Adrenal gland (tissue), 5 donors: ENCODE results near the gene KRTAP12-3.
"Not testable (repeated sequence)": the region's sequence is repeated elsewhere in the genome, so short reads cannot be mapped to it uniquely, and the experiment has no call there.

Experiments
- POLR2A ChIP-seq, 2 donors: fragments of 450-650 bp; IDR thresholded peaks; one replicate each; pipeline ENCODE4 v1.6.1; 2017; ENCODE audit warnings: antibody characterized with exemption in 2 of 2, mild to moderate bottlenecking in 2 of 2, moderate library complexity in 1 of 2
- TF ChIP-seq, protein P1 (sequence below), 6 experiments: fragments of 450-650 bp in 4 of 6; fragments of 200-600 bp in 2 of 6; sonication (generic) in 1 of 6; IDR thresholded peaks; 1 replicate in 5 of 6; 2 replicates in 1 of 6; pipeline versions ENCODE4 v1.5.1 to v1.8.0; 2016 to 2021; ENCODE audit warnings: antibody characterized with exemption in 6 of 6, mild to moderate bottlenecking in 2 of 6, moderate library complexity in 1 of 6
- donor health status: DM: no; HTN: no; CAD: no.

DNA sequence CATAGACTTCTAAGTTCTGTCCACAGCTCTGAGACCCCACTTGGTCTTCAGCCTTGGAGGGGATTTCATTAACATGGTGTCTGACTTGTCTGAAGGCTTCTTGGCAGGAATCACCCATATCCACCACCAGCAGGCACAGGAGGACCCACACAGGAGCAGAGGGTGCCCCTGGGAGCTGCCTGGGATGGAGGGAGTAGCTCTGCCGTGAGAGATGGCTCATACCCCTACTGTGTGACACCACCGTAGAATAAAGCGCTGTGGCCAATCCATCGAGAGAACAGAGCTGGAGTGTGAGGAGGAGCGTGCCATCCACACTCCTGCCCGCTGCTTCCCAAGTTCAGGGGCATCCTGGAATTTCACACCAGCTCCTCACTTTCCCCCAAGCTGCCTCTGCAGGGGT lies 27.3 kb downstream of the KRTAP12-3 start:
- TF ChIP-seq, protein P1, sequence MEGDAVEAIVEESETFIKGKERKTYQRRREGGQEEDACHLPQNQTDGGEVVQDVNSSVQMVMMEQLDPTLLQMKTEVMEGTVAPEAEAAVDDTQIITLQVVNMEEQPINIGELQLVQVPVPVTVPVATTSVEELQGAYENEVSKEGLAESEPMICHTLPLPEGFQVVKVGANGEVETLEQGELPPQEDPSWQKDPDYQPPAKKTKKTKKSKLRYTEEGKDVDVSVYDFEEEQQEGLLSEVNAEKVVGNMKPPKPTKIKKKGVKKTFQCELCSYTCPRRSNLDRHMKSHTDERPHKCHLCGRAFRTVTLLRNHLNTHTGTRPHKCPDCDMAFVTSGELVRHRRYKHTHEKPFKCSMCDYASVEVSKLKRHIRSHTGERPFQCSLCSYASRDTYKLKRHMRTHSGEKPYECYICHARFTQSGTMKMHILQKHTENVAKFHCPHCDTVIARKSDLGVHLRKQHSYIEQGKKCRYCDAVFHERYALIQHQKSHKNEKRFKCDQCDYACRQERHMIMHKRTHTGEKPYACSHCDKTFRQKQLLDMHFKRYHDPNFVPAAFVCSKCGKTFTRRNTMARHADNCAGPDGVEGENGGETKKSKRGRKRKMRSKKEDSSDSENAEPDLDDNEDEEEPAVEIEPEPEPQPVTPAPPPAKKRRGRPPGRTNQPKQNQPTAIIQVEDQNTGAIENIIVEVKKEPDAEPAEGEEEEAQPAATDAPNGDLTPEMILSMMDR (IDR thresholded peaks at IDR 0.05) = not testable (repeated sequence)
- TF ChIP-seq POLR2A (IDR thresholded peaks at IDR 0.05) = not testable (repeated sequence)
